Tibial nerve (tissue), 4 donors: Measurements from ENCODE around the gene PNPO. TPM values are rescaled to one million over a fixed set of nuclear protein-coding genes. Genes with fewer than 3 reads are reported as not detected.
"Not testable (repeated sequence)": the region's sequence is repeated elsewhere in the genome, so short reads cannot be mapped to it uniquely, and the experiment has no call there.

Experiments
- DNase-seq, 2 donors: peaks; one replicate each; pipeline ENCODE4 v3.0.0-alpha.2; 2019; ENCODE audit warnings: low spot score in 2 of 2
- H3K27ac ChIP-seq, 4 donors: fragments of 200-600 bp; sonication (generic) in 3 of 4; one replicate each; pipeline ENCODE4 v1.5.1; 2017 to 2019; ENCODE audit warnings: mild to moderate bottlenecking in 1 of 4
- H3K27me3 ChIP-seq, 2 donors: fragments of 200-600 bp; sonication (generic) in 1 of 2; one replicate each; pipeline versions ENCODE4 v1.5.1 to v1.6.0; 2017 to 2019
- H3K36me3 ChIP-seq, 3 donors: fragments of 200-600 bp; sonication (generic); one replicate each; pipeline ENCODE4 v1.5.1; 2018 to 2019
- H3K4me1 ChIP-seq, 4 donors: fragments of 200-600 bp; sonication (generic) in 3 of 4; one replicate each; pipeline ENCODE4 v1.5.1; 2017 to 2019
- H3K4me3 ChIP-seq, 4 donors: fragments of 200-600 bp; sonication (generic) in 3 of 4; one replicate each; pipeline ENCODE4 v1.5.1; 2017 to 2019; ENCODE audit warnings: mild to moderate bottlenecking in 1 of 4, moderate library complexity in 1 of 4
- H3K9me3 ChIP-seq, 4 donors: fragments of 200-600 bp; sonication (generic) in 3 of 4; one replicate each; pipeline ENCODE4 v1.5.1; 2017 to 2019
- EP300 ChIP-seq, 2 donors: sonication (generic); formaldehyde crosslinking; IDR thresholded peaks; one replicate each; pipeline ENCODE4 v1.6.1; 2017; ENCODE audit warnings: antibody characterized with exemption in 2 of 2, mild to moderate bottlenecking in 1 of 2
- POLR2A ChIP-seq, 2 donors: fragments of 450-650 bp; IDR thresholded peaks; one replicate each; pipeline ENCODE4 v1.6.1; 2017; ENCODE audit warnings: antibody characterized with exemption in 2 of 2, mild to moderate bottlenecking in 2 of 2, moderate library complexity in 2 of 2
- WGBS, 2 donors: methylation state at CpG; one replicate each; pipeline ENCODE4 v1.1.5; 2018; 5-methylcytosine and 5-hydroxymethylcytosine counted together
- total RNA-seq, 4 donors: library from RNA; depleted of rRNA; stranded (reverse); fragments of >200 nt; gene quantifications; one replicate each; pipeline ENCODE4 v1.1.0, GENCODE V29; 2016
- TF ChIP-seq, protein P1 (sequence below), 5 experiments: fragments of 200-600 bp in 3 of 5; fragments of 450-650 bp in 2 of 5; sonication (generic) in 3 of 5; IDR thresholded peaks; one replicate each; pipeline ENCODE4 v1.5.1; 2016 to 2019; ENCODE audit warnings: antibody characterized with exemption in 5 of 5, mild to moderate bottlenecking in 3 of 5, moderate library complexity in 2 of 5

The PNPO gene
- total RNA-seq, 4 donors from 2014 or later = 36.0 to 56.8 (median 51.2) TPM

DNA sequence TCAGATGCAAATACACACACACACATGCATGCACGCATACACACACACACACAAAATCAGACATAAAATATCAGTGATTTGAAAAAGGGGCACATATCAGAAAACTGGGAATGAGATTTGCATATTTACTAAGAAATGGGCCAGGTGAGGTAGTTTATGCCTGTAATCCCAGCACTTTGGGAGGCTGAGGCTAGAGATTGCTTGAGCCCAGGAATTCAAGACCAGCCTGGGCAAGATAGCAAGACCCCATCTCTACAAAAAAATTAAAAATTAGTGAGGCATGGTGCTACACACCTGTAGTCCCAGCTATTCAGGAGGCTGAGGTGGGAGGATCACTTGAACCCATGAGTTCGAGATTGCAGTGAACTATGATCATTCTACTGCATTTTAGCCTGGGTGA, 22.4 kb upstream of the PNPO start:
- TF ChIP-seq POLR2A (IDR thresholded peaks at IDR 0.05) = no peak
- no peak for TF ChIP-seq EP300 (IDR thresholded peaks at IDR 0.05)
- TF ChIP-seq, protein P1, sequence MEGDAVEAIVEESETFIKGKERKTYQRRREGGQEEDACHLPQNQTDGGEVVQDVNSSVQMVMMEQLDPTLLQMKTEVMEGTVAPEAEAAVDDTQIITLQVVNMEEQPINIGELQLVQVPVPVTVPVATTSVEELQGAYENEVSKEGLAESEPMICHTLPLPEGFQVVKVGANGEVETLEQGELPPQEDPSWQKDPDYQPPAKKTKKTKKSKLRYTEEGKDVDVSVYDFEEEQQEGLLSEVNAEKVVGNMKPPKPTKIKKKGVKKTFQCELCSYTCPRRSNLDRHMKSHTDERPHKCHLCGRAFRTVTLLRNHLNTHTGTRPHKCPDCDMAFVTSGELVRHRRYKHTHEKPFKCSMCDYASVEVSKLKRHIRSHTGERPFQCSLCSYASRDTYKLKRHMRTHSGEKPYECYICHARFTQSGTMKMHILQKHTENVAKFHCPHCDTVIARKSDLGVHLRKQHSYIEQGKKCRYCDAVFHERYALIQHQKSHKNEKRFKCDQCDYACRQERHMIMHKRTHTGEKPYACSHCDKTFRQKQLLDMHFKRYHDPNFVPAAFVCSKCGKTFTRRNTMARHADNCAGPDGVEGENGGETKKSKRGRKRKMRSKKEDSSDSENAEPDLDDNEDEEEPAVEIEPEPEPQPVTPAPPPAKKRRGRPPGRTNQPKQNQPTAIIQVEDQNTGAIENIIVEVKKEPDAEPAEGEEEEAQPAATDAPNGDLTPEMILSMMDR (IDR thresholded peaks at IDR 0.05) = no peak
- WGBS, 2 donors = 79 to 92% methylated on average over 2 of the region's 2 CpGs
- no peak overlapping the region for H3K4me3 ChIP-seq
- H3K9me3 ChIP-seq = no peaks in the 10 kb centered on the region
- no peaks in the 10 kb centered on the region for H3K4me1 ChIP-seq
- no peak overlapping the region for H3K27ac ChIP-seq
- peaks cover 0 to 53% (median 11%) of the 10 kb centered on the region in 3 donors for H3K36me3 ChIP-seq
- DNase-seq = no peak
- H3K27me3 ChIP-seq = no peaks in the 10 kb centered on the region

DNA sequence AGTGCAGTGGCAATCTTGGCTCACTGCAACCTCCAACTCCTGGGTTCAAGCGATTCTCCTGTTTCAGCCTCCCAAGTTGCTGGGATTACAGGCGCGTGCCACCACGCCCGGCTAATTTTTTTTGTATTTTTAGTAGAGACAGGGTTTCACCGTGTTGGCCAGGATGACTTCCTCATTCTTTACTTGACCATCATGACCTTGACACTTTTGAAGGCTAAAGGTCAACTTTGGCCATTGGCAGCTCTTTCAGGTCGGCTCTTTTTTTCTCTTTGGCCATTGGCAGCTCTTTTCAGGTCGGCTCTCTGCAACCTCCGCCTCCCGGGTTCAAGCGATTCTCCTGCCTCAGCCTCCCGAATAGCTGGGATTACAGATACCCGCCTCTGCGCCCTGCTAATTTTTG, 21.5 kb upstream of the PNPO start:
- H3K36me3 ChIP-seq = peaks cover 0 to 62% (median 17%) of the 10 kb centered on the region in 3 donors
- not testable (repeated sequence) for H3K27me3 ChIP-seq, H3K27ac ChIP-seq, H3K4me1 ChIP-seq, H3K9me3 ChIP-seq, DNase-seq, H3K4me3 ChIP-seq
- 91 to 94% methylated on average over 14 of the region's 14 CpGs for WGBS, 2 donors

DNA sequence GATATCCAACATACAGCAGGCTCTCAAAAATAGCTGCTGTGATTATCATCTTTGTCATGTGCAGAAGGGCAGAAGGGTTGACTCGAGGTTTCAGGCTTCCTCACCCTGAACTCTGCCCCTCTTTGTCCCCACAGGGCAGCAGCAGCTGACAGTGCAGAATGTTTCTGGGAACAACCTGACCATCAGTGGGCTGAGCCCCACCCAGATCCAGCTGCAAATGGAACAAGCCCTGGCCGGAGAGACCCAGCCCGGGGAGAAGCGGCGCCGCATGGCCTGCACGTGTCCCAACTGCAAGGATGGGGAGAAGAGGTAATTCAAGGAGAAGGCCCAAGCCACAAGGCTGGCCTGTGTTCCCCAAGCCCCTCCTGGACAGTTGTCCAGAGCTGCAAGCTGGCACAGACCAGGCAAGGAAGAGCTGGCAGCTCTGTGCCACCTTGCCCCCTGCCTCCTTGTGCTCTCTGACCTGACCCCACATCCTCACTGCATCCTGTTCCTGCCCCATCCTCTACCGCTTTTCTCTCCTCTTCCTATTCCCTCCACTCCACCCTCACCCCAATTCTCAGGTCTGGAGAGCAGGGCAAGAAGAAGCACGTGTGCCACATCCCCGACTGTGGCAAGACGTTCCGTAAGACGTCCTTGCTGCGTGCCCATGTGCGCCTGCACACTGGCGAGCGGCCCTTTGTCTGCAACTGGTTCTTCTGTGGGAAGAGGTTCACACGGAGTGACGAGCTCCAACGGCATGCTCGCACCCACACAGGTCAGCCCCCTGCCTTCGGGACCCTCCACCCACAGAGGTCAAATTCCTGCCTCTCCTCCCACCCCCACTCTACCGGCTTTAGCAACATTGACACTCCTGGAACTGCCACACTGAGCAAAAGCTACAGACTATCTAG, 16.3 kb upstream of the PNPO start:
- WGBS, 2 donors = 62 to 66% methylated on average over 23 of the region's 23 CpGs
- Histone ChIP-seq H3K27me3 (no peaks in the 10 kb centered on the region), H3K4me3 (no peak overlapping the region), H3K36me3 (peaks cover 0 to 89% (median 20%) of the 10 kb centered on the region in 3 donors), H3K27ac (peak overlapping the region in 2 of 4 donors; percentile 60 to 73), H3K4me1 (peaks cover 0 to 30% (median 0%) of the 10 kb centered on the region in 4 donors), H3K9me3 (no peaks in the 10 kb centered on the region)
- DNase-seq = peak in 1 of 2 donors; percentile 30
- TF ChIP-seq, protein P1 (IDR thresholded peaks at IDR 0.05) = no peak
- TF ChIP-seq POLR2A (IDR thresholded peaks at IDR 0.05) = no peak
- peak in 1 of 2 donors; percentile 18 for TF ChIP-seq EP300 (IDR thresholded peaks at IDR 0.05)

DNA sequence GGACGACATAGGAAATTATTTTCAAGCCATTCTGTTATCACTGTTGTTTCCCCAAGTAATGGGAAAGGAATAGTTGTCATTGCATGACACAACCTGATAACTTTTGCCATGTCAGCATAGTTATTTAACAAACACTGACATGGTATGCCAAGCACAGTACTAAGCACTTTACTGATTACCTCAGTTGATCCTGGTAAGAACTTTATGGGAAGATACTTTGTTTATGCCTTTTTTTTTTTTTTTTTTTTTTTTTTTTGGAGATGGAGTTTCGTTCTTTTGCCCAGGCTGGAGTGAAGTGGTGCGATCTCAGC, 15.7 kb upstream of the PNPO start:
- no peaks in the 10 kb centered on the region for H3K9me3 ChIP-seq
- no peaks in the 10 kb centered on the region for H3K27me3 ChIP-seq
- no peak for TF ChIP-seq POLR2A (IDR thresholded peaks at IDR 0.05)
- TF ChIP-seq, protein P1 (IDR thresholded peaks at IDR 0.05) = no peak
- TF ChIP-seq EP300 (IDR thresholded peaks at IDR 0.05) = no peak
- peaks cover 0 to 32% (median 0%) of the 10 kb centered on the region in 4 donors for H3K4me1 ChIP-seq
- DNase-seq = no peak
- H3K36me3 ChIP-seq = peaks cover 0 to 92% (median 20%) of the 10 kb centered on the region in 3 donors
- H3K4me3 ChIP-seq = no peak overlapping the region
- H3K27ac ChIP-seq = peak overlapping the region in 1 of 4 donors; percentile 73
- 70 to 78% methylated on average over 3 of the region's 3 CpGs for WGBS, 2 donors

DNA sequence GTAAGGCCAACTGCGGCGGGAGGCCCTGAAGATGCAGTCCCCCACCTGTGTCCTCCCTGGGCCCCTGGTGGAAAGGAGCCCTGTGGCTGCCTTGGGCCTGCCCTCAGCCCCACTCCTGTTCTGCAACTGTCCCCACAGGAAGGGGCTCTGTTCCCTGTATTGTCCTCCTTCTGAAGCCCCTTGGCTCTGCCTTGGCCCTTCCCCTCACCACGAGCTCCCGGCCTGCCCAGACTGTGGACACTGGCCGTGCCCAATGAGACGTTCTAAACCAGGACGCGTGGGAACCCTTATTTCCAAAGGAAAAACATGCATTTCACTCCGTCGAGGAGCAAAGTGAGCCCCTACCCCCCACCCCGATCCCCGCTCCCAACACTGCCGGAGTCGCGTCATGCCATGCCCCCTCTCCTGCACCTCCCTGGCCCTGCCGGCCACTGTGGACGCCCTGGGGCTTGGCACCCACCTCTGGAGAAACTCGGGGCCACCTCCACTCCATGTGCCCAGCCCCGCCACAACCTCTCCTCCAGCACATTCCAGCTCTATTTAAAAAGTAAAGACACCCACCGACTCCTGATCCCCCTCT, 13.5 kb upstream of the PNPO start:
- peaks cover 0 to 40% (median 0%) of the 10 kb centered on the region in 4 donors for H3K4me1 ChIP-seq
- no peaks in the 10 kb centered on the region for H3K9me3 ChIP-seq
- H3K4me3 ChIP-seq = no peak overlapping the region
- DNase-seq = no peak
- peak overlapping the region in 1 of 4 donors; percentile 63 for H3K27ac ChIP-seq
- peaks cover 0 to 86% (median 19%) of the 10 kb centered on the region in 3 donors for H3K36me3 ChIP-seq
- no peaks in the 10 kb centered on the region for H3K27me3 ChIP-seq
- WGBS, 2 donors = 90% methylated on average over 20 of the region's 20 CpGs
- TF ChIP-seq EP300 (IDR thresholded peaks at IDR 0.05) (no peak), POLR2A (IDR thresholded peaks at IDR 0.05) (no peak)
- TF ChIP-seq, protein P1 (IDR thresholded peaks at IDR 0.05) = no peak
